Activated T-helper 2 cell treated with anti-CD3 and anti-CD28 coated beads, Interferon-gamma antibody, Interleukin-2, Interleukin-4, amounts not matched to agents 10 μg/mL and 5 μg/mL and 100 μg/mL, durations not matched to agents 14 hours and 24 hours and 36 hours (primary cell): ENCODE results near the gene CLEC4M. TPM values are rescaled to one million over a fixed set of nuclear protein-coding genes. Genes with fewer than 3 reads are reported as not detected.

ENCODE experiments used
- DNase-seq: peaks from one replicate; pipeline ENCODE4 v3.0.0; 2021; ENCODE audit warnings: low spot score
- H3K27ac Mint-ChIP-seq: one replicate; pipeline ENCODE4 v1.8.0; 2021; ENCODE audit warnings: mixed read lengths
- H3K27me3 Mint-ChIP-seq: one replicate; pipeline ENCODE4 v1.8.0; 2021; ENCODE audit warnings: low read depth, mixed read lengths
- H3K36me3 Mint-ChIP-seq: one replicate; pipeline ENCODE4 v1.8.0; 2021; ENCODE audit warnings: low read depth, mixed read lengths
- H3K4me1 Mint-ChIP-seq: one replicate; pipeline ENCODE4 v1.8.0; 2021; ENCODE audit warnings: low read depth, mixed read lengths
- H3K4me3 Mint-ChIP-seq: one replicate; pipeline ENCODE4 v1.8.0; 2021; ENCODE audit warnings: low read depth, mild to moderate bottlenecking, moderate library complexity, mixed read lengths
- H3K9me3 Mint-ChIP-seq: one replicate; pipeline ENCODE4 v1.8.0; 2021; ENCODE audit warnings: mixed read lengths
- intact Hi-C: fragments of 100-400 bp; cut with micrococcal nuclease; formaldehyde crosslinking; loops from one replicate; pipeline ENCODE4 v1.15.1; 2023
- total RNA-seq: library from RNA; stranded (reverse); gene quantifications from 2 replicates; pipeline ENCODE4 v1.2.3, GENCODE V29; 2022

The CLEC4M gene
- total RNA-seq: not detected in 2 replicates

- peaks cover 27% of the 10 kb centered on the region for H3K9me3 Mint-ChIP-seq
- H3K4me1 Mint-ChIP-seq: no peaks in the 10 kb centered on the region
- H3K36me3 Mint-ChIP-seq: peaks cover 13% of the 10 kb centered on the region
- no peak within 1 kb of the TSS for H3K4me3 Mint-ChIP-seq
- H3K27ac Mint-ChIP-seq: no peak within 1 kb of the TSS
- intact Hi-C loops: no loop called here
- peaks cover 7% of the 10 kb centered on the region for H3K27me3 Mint-ChIP-seq
- no peak for DNase-seq
Measured at GRCh38 chr19:7762719-7763293, at the start of gene CLEC4M. Gene CLEC4M, plus strand, starts transcription at chr19:7763243. Its CDS starts 24 bp downstream, at chr19:7763267.

GRCh38 chr19:7715671-7716070 is 47.4 kb upstream of the CLEC4M start:
- intact Hi-C loops: no loop called here
- H3K9me3 Mint-ChIP-seq: peaks cover 7% of the 10 kb centered on the region
- H3K4me3 Mint-ChIP-seq: no peak overlapping the region
- no peak for DNase-seq
- no peaks in the 10 kb centered on the region for H3K36me3 Mint-ChIP-seq
- no peaks in the 10 kb centered on the region for H3K4me1 Mint-ChIP-seq
- no peak overlapping the region for H3K27ac Mint-ChIP-seq
- peaks cover 1% of the 10 kb centered on the region for H3K27me3 Mint-ChIP-seq

- no peak for DNase-seq
- H3K27me3 Mint-ChIP-seq: peaks cover 1% of the 10 kb centered on the region
- H3K9me3 Mint-ChIP-seq: peaks cover 7% of the 10 kb centered on the region
- no peaks in the 10 kb centered on the region for H3K4me1 Mint-ChIP-seq
- no peaks in the 10 kb centered on the region for H3K36me3 Mint-ChIP-seq
- H3K27ac Mint-ChIP-seq: no peak overlapping the region
- no peak overlapping the region for H3K4me3 Mint-ChIP-seq
- intact Hi-C loops: no loop called here
Measured at GRCh38 chr19:7716762-7717161, 46.3 kb upstream of the CLEC4M start.

- H3K36me3 Mint-ChIP-seq: no peaks in the 10 kb centered on the region
- intact Hi-C loops: no loop called here
- no peak overlapping the region for H3K27ac Mint-ChIP-seq
- DNase-seq: no peak
- peaks cover 7% of the 10 kb centered on the region for H3K9me3 Mint-ChIP-seq
- H3K4me1 Mint-ChIP-seq: no peaks in the 10 kb centered on the region
- H3K27me3 Mint-ChIP-seq: peaks cover 1% of the 10 kb centered on the region
- H3K4me3 Mint-ChIP-seq: no peak overlapping the region
Measured at GRCh38 chr19:7718668-7719067, 44.4 kb upstream of the CLEC4M start.

GRCh38 chr19:7720351-7720750 is 42.7 kb upstream of the CLEC4M start:
- no peaks in the 10 kb centered on the region for H3K36me3 Mint-ChIP-seq
- no peak overlapping the region for H3K4me3 Mint-ChIP-seq
- no peak for DNase-seq
- H3K9me3 Mint-ChIP-seq: peaks cover 7% of the 10 kb centered on the region
- H3K27ac Mint-ChIP-seq: no peak overlapping the region
- H3K4me1 Mint-ChIP-seq: no peaks in the 10 kb centered on the region
- H3K27me3 Mint-ChIP-seq: no peaks in the 10 kb centered on the region
- intact Hi-C loops: no loop called here

- Mint-ChIP-seq H3K27me3 (peaks cover under 1% of the 10 kb centered on the region), H3K4me1 (no peaks in the 10 kb centered on the region)
- intact Hi-C loops: no loop called here
Measured at GRCh38 chr19:7722231-7722651, 40.8 kb upstream of the CLEC4M start.

GRCh38 chr19:7725791-7726190 is 37.3 kb upstream of the CLEC4M start:
- no peak for DNase-seq
- no peaks in the 10 kb centered on the region for H3K36me3 Mint-ChIP-seq
- intact Hi-C loops: no loop called here

More at GRCh38 chr19:7722231-7722651, 40.8 kb upstream of the CLEC4M start:
- no peak for DNase-seq
- Mint-ChIP-seq H3K9me3 (no peaks in the 10 kb centered on the region), H3K36me3 (no peaks in the 10 kb centered on the region), H3K4me3 (no peak overlapping the region), H3K27ac (no peak overlapping the region)

GRCh38 chr19:7729211-7729610 is 33.8 kb upstream of the CLEC4M start:
- Mint-ChIP-seq H3K4me3 (no peak overlapping the region), H3K36me3 (no peaks in the 10 kb centered on the region), H3K27ac (no peak overlapping the region), H3K4me1 (no peaks in the 10 kb centered on the region), H3K27me3 (peaks cover 56% of the 10 kb centered on the region), H3K9me3 (no peaks in the 10 kb centered on the region)
- DNase-seq: no peak
- intact Hi-C loops: no loop called here

More at GRCh38 chr19:7725791-7726190, 37.3 kb upstream of the CLEC4M start:
- Mint-ChIP-seq H3K27ac (no peak overlapping the region), H3K4me3 (no peak overlapping the region), H3K9me3 (no peaks in the 10 kb centered on the region), H3K4me1 (no peaks in the 10 kb centered on the region), H3K27me3 (peaks cover 32% of the 10 kb centered on the region)

- DNase-seq: no peak
- H3K4me1 Mint-ChIP-seq: no peaks in the 10 kb centered on the region
- no peak overlapping the region for H3K27ac Mint-ChIP-seq
- intact Hi-C loops: no loop called here
- peaks cover 59% of the 10 kb centered on the region for H3K27me3 Mint-ChIP-seq
- no peaks in the 10 kb centered on the region for H3K9me3 Mint-ChIP-seq
- no peaks in the 10 kb centered on the region for H3K36me3 Mint-ChIP-seq
- no peak overlapping the region for H3K4me3 Mint-ChIP-seq
Measured at GRCh38 chr19:7729831-7730285, 33.2 kb upstream of the CLEC4M start.

- intact Hi-C loops: no loop called here
Measured at GRCh38 chr19:7730286-7731217, 32.5 kb upstream of the CLEC4M start.

GRCh38 chr19:7731218-7731595 is 31.8 kb upstream of the CLEC4M start:
- Mint-ChIP-seq H3K27me3 (peaks cover 62% of the 10 kb centered on the region), H3K9me3 (no peaks in the 10 kb centered on the region), H3K36me3 (no peaks in the 10 kb centered on the region), H3K27ac (no peak overlapping the region), H3K4me3 (no peak overlapping the region), H3K4me1 (no peaks in the 10 kb centered on the region)
- intact Hi-C loops: no loop called here
- DNase-seq: no peak

More at GRCh38 chr19:7730286-7731217, 32.5 kb upstream of the CLEC4M start:
- Mint-ChIP-seq H3K4me1 (no peaks in the 10 kb centered on the region), H3K27me3 (peaks cover 62% of the 10 kb centered on the region), H3K4me3 (no peak overlapping the region), H3K27ac (no peak overlapping the region), H3K9me3 (no peaks in the 10 kb centered on the region), H3K36me3 (no peaks in the 10 kb centered on the region)
- DNase-seq: no peak

GRCh38 chr19:7731615-7732014 is 31.4 kb upstream of the CLEC4M start:
- intact Hi-C loops: no loop called here

GRCh38 chr19:7732045-7732444 is 31.0 kb upstream of the CLEC4M start, which contains the start of gene CLEC4G:
Gene CLEC4G, minus strand, starts transcription at chr19:7732110. Its CDS starts 8 bp downstream, at chr19:7732102.
- Mint-ChIP-seq H3K36me3 (no peaks in the 10 kb centered on the region), H3K4me3 (no peak within 1 kb of the TSS), H3K27me3 (peaks cover 65% of the 10 kb centered on the region)

More at GRCh38 chr19:7731615-7732014, 31.4 kb upstream of the CLEC4M start:
- no peak for DNase-seq
- no peak overlapping the region for H3K27ac Mint-ChIP-seq
- H3K27me3 Mint-ChIP-seq: peaks cover 65% of the 10 kb centered on the region
- no peaks in the 10 kb centered on the region for H3K36me3 Mint-ChIP-seq
- no peaks in the 10 kb centered on the region for H3K9me3 Mint-ChIP-seq
- H3K4me3 Mint-ChIP-seq: no peak overlapping the region
- no peaks in the 10 kb centered on the region for H3K4me1 Mint-ChIP-seq

More at GRCh38 chr19:7732045-7732444, 31.0 kb upstream of the CLEC4M start, which contains the start of gene CLEC4G:
- H3K27ac Mint-ChIP-seq: no peak within 1 kb of the TSS
- intact Hi-C loops: no loop called here
- DNase-seq: no peak
- H3K4me1 Mint-ChIP-seq: no peaks in the 10 kb centered on the region
- H3K9me3 Mint-ChIP-seq: no peaks in the 10 kb centered on the region
